Measurements from ENCODE around the gene GABRR2. TPM values are rescaled to one million over a fixed set of nuclear protein-coding genes. Genes with fewer than 3 reads are reported as not detected.
"Not testable (repeated sequence)": the region's sequence is repeated elsewhere in the genome, so short reads cannot be mapped to it uniquely, and the experiment has no call there.

The GABRR2 gene
- total RNA-seq, 1 donor from 2014 or later = not detected

GRCh38 chr6:89308525-89309395 lies 6.3 kb downstream of the GABRR2 start:
- Histone ChIP-seq H3K4me3 (no peak overlapping the region), H3K27me3 (no peaks in the 10 kb centered on the region), H3K4me1 (peaks cover 10% of the 10 kb centered on the region), H3K4me2 (no peak overlapping the region), H3K79me2 (ENCODE audit: low read depth) (no peaks in the 10 kb centered on the region), H3K9ac (no peak overlapping the region), H4K20me1 (ENCODE audit: low read depth) (no peaks in the 10 kb centered on the region), H3K9me3 (ENCODE audit: low read depth) (no peaks in the 10 kb centered on the region), H3K27ac (no peak overlapping the region), H2AFZ (replicated peaks) (no peak overlapping the region), H3K36me3 (no peaks in the 10 kb centered on the region), H3F3A (ENCODE audit: low read depth) (peaks cover 10% of the 10 kb centered on the region)
- peaks cover 35% of the 10 kb centered on the region for H3K4me1 Mint-ChIP-seq
- no peak for DNase-seq (ENCODE audit: low spot score)
- peaks cover 3% of the 10 kb centered on the region for H3K9me3 Mint-ChIP-seq
- H3K27ac Mint-ChIP-seq = no peak overlapping the region
- H3K4me3 Mint-ChIP-seq = no peak overlapping the region
- peaks cover 11% of the 10 kb centered on the region for H3K27me3 Mint-ChIP-seq (ENCODE audit: insufficient read depth, low read depth)
- H3K36me3 Mint-ChIP-seq = no peaks in the 10 kb centered on the region
- no peak for TF ChIP-seq EZH2phosphoT487 (IDR thresholded peaks at IDR 0.05)
- TF ChIP-seq, protein P1, sequence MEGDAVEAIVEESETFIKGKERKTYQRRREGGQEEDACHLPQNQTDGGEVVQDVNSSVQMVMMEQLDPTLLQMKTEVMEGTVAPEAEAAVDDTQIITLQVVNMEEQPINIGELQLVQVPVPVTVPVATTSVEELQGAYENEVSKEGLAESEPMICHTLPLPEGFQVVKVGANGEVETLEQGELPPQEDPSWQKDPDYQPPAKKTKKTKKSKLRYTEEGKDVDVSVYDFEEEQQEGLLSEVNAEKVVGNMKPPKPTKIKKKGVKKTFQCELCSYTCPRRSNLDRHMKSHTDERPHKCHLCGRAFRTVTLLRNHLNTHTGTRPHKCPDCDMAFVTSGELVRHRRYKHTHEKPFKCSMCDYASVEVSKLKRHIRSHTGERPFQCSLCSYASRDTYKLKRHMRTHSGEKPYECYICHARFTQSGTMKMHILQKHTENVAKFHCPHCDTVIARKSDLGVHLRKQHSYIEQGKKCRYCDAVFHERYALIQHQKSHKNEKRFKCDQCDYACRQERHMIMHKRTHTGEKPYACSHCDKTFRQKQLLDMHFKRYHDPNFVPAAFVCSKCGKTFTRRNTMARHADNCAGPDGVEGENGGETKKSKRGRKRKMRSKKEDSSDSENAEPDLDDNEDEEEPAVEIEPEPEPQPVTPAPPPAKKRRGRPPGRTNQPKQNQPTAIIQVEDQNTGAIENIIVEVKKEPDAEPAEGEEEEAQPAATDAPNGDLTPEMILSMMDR (IDR thresholded peaks at IDR 0.05) = no peak
- TF ChIP-seq EZH2 (IDR thresholded peaks at IDR 0.05) = no peak

GRCh38 chr6:89304517-89304916 lies 10.6 kb downstream of the GABRR2 start:
- not testable (repeated sequence) for H4K20me1 ChIP-seq (ENCODE audit: low read depth); DNase-seq (ENCODE audit: low spot score); H3K9me3 ChIP-seq (ENCODE audit: low read depth); H2AFZ ChIP-seq (replicated peaks); H3F3A ChIP-seq (ENCODE audit: low read depth); H3K4me3 ChIP-seq; H3K4me3 Mint-ChIP-seq; H3K4me1 Mint-ChIP-seq; H3K27ac ChIP-seq; H3K27me3 ChIP-seq; H3K36me3 ChIP-seq; H3K27ac Mint-ChIP-seq; H3K4me1 ChIP-seq; H3K4me2 ChIP-seq; H3K9ac ChIP-seq; H3K79me2 ChIP-seq (ENCODE audit: low read depth); H3K36me3 Mint-ChIP-seq
- Mint-ChIP-seq H3K9me3 (peaks cover 24% of the 10 kb centered on the region), H3K27me3 (ENCODE audit: insufficient read depth, low read depth) (peaks cover 12% of the 10 kb centered on the region)

DNA sequence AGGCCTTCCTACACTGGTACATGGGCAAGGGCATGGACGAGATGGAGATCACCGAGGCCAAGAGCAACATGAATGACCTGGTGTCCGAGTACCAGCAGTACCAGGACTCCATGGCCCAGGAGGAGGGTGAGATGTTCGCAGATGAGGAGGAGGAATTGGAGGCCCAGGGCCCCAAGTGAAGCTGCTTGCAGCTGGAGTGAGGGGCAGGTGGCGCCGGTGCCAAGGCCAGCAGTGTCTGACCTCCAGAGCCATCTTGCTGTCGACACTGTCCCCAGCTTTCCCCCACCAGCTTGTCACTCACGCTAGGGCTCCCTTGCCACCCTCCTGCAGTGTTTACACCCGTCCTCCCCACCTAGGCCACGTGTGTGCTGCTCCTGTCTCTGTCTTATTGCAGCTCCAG lies 12.2 kb downstream of the GABRR2 start:
- H3F3A ChIP-seq (ENCODE audit: low read depth) = peaks cover under 1% of the 10 kb centered on the region
- no peaks in the 10 kb centered on the region for H3K79me2 ChIP-seq (ENCODE audit: low read depth)
- TF ChIP-seq, protein P1 (IDR thresholded peaks at IDR 0.05) = no peak
- TF ChIP-seq EZH2phosphoT487 (IDR thresholded peaks at IDR 0.05) (no peak), EZH2 (IDR thresholded peaks at IDR 0.05) (no peak)
- Mint-ChIP-seq H3K27me3 (ENCODE audit: insufficient read depth, low read depth) (peaks cover 16% of the 10 kb centered on the region), H3K4me1 (peaks cover 21% of the 10 kb centered on the region), H3K27ac (peak overlapping the region; percentile 74), H3K4me3 (no peak overlapping the region), H3K36me3 (peaks cover 7% of the 10 kb centered on the region), H3K9me3 (peaks cover 24% of the 10 kb centered on the region)
- H3K27me3 ChIP-seq = no peaks in the 10 kb centered on the region
- H2AFZ ChIP-seq (replicated peaks) = no peak overlapping the region
- H3K9me3 ChIP-seq (ENCODE audit: low read depth) = no peaks in the 10 kb centered on the region
- H3K36me3 ChIP-seq = no peaks in the 10 kb centered on the region
- H3K27ac ChIP-seq = no peak overlapping the region
- no peak overlapping the region for H3K4me3 ChIP-seq
- H3K9ac ChIP-seq = no peak overlapping the region
- H4K20me1 ChIP-seq (ENCODE audit: low read depth) = no peaks in the 10 kb centered on the region
- H3K4me1 ChIP-seq = peaks cover 12% of the 10 kb centered on the region
- H3K4me2 ChIP-seq = no peak overlapping the region
- no peak for DNase-seq (ENCODE audit: low spot score)

- TF ChIP-seq, protein P1 (IDR thresholded peaks at IDR 0.05) = no peak
- no peak overlapping the region for H3K4me3 Mint-ChIP-seq
- H3K27ac ChIP-seq = no peak overlapping the region
- peaks cover 24% of the 10 kb centered on the region for H3K9me3 Mint-ChIP-seq
- no peak overlapping the region for H2AFZ ChIP-seq (replicated peaks)
- H3K36me3 Mint-ChIP-seq = peaks cover 7% of the 10 kb centered on the region
- H3K4me1 ChIP-seq = peaks cover 16% of the 10 kb centered on the region
- H3K4me2 ChIP-seq = no peak overlapping the region
- peaks cover 3% of the 10 kb centered on the region for H3F3A ChIP-seq (ENCODE audit: low read depth)
- no peaks in the 10 kb centered on the region for H3K79me2 ChIP-seq (ENCODE audit: low read depth)
- no peak overlapping the region for H3K4me3 ChIP-seq
- H3K4me1 Mint-ChIP-seq = peaks cover 27% of the 10 kb centered on the region
- H3K27ac Mint-ChIP-seq = no peak overlapping the region
- H3K36me3 ChIP-seq = no peaks in the 10 kb centered on the region
- no peaks in the 10 kb centered on the region for H4K20me1 ChIP-seq (ENCODE audit: low read depth)
- H3K9ac ChIP-seq = no peak overlapping the region
- H3K27me3 Mint-ChIP-seq (ENCODE audit: insufficient read depth, low read depth) = peaks cover 18% of the 10 kb centered on the region
- DNase-seq (ENCODE audit: low spot score) = no peak
- no peaks in the 10 kb centered on the region for H3K27me3 ChIP-seq
- no peaks in the 10 kb centered on the region for H3K9me3 ChIP-seq (ENCODE audit: low read depth)
Measured at GRCh38 chr6:89302195-89302770, 12.8 kb downstream of the GABRR2 start.

All from neural progenitor cell (in vitro differentiated cells).